ENCODE results near the gene KDM1A. TPM values are rescaled to one million over a fixed set of nuclear protein-coding genes. Genes with fewer than 3 reads are reported as not detected.

KDM1A gene
- total RNA-seq, 1 donor from 2014 or later: 89.9 TPM

- TF ChIP-seq CTCF (IDR thresholded peaks at IDR 0.05): no peak
- Mint-ChIP-seq H3K27ac (ENCODE audit: unreplicated experiment) (peak overlapping the region; percentile 12), H3K9me3 (ENCODE audit: low read depth) (no peaks in the 10 kb centered on the region), H3K4me1 (ENCODE audit: low read depth) (peaks cover 76% of the 10 kb centered on the region), H3K27me3 (ENCODE audit: low read depth) (no peaks in the 10 kb centered on the region), H3K4me3 (ENCODE audit: unreplicated experiment) (no peak overlapping the region), H3K36me3 (ENCODE audit: low read depth) (no peaks in the 10 kb centered on the region)
- DNase-seq (ENCODE audit: low spot score): no peak
These were observed 104.3 kb downstream of the KDM1A start for GRCh38 chr1:23123528-23123927.

- Mint-ChIP-seq H3K4me3 (ENCODE audit: unreplicated experiment) (no peak overlapping the region), H3K36me3 (ENCODE audit: low read depth) (no peaks in the 10 kb centered on the region), H3K4me1 (ENCODE audit: low read depth) (peaks cover 68% of the 10 kb centered on the region), H3K27me3 (ENCODE audit: low read depth) (no peaks in the 10 kb centered on the region), H3K9me3 (ENCODE audit: low read depth) (no peaks in the 10 kb centered on the region), H3K27ac (ENCODE audit: unreplicated experiment) (no peak overlapping the region)
- TF ChIP-seq CTCF (IDR thresholded peaks at IDR 0.05): no peak
- DNase-seq (ENCODE audit: low spot score): no peak
These were observed 105.2 kb downstream of the KDM1A start for GRCh38 chr1:23124259-23125026.

- Mint-ChIP-seq H3K4me1 (ENCODE audit: low read depth) (peaks cover 70% of the 10 kb centered on the region), H3K36me3 (ENCODE audit: low read depth) (no peaks in the 10 kb centered on the region), H3K27ac (ENCODE audit: unreplicated experiment) (peak overlapping the region; percentile 0)
These were observed 106.2 kb downstream of the KDM1A start for GRCh38 chr1:23125489-23125888.

GRCh38 chr1:23126200-23126599 lies 106.9 kb downstream of the KDM1A start:
- DNase-seq (ENCODE audit: low spot score): no peak
- H3K4me1 Mint-ChIP-seq (ENCODE audit: low read depth): peaks cover 65% of the 10 kb centered on the region
- peaks cover 1% of the 10 kb centered on the region for H3K36me3 Mint-ChIP-seq (ENCODE audit: low read depth)
- H3K27me3 Mint-ChIP-seq (ENCODE audit: low read depth): no peaks in the 10 kb centered on the region
- H3K4me3 Mint-ChIP-seq (ENCODE audit: unreplicated experiment): no peak overlapping the region
- H3K27ac Mint-ChIP-seq (ENCODE audit: unreplicated experiment): peak overlapping the region; percentile 86
- H3K9me3 Mint-ChIP-seq (ENCODE audit: low read depth): no peaks in the 10 kb centered on the region
- TF ChIP-seq CTCF (IDR thresholded peaks at IDR 0.05): no peak

More at GRCh38 chr1:23125489-23125888, 106.2 kb downstream of the KDM1A start:
- H3K4me3 Mint-ChIP-seq (ENCODE audit: unreplicated experiment): no peak overlapping the region
- no peak for DNase-seq (ENCODE audit: low spot score)
- no peak for TF ChIP-seq CTCF (IDR thresholded peaks at IDR 0.05)
- H3K27me3 Mint-ChIP-seq (ENCODE audit: low read depth): no peaks in the 10 kb centered on the region
- no peaks in the 10 kb centered on the region for H3K9me3 Mint-ChIP-seq (ENCODE audit: low read depth)

GRCh38 chr1:23126801-23127200 lies 107.5 kb downstream of the KDM1A start:
- Mint-ChIP-seq H3K27me3 (ENCODE audit: low read depth) (no peaks in the 10 kb centered on the region), H3K27ac (ENCODE audit: unreplicated experiment) (peak overlapping the region; percentile 86), H3K4me1 (ENCODE audit: low read depth) (peaks cover 68% of the 10 kb centered on the region)

More at GRCh38 chr1:23126801-23127200, 107.5 kb downstream of the KDM1A start:
- H3K36me3 Mint-ChIP-seq (ENCODE audit: low read depth): peaks cover 1% of the 10 kb centered on the region
- no peak for TF ChIP-seq CTCF (IDR thresholded peaks at IDR 0.05)
- DNase-seq (ENCODE audit: low spot score): no peak
- no peak overlapping the region for H3K4me3 Mint-ChIP-seq (ENCODE audit: unreplicated experiment)
- no peaks in the 10 kb centered on the region for H3K9me3 Mint-ChIP-seq (ENCODE audit: low read depth)
